Kidney capillary endothelial cell (primary cell): ENCODE measurements around the gene TAT.
"Not testable (repeated sequence)": the region's sequence is repeated elsewhere in the genome, so short reads cannot be mapped to it uniquely, and the experiment has no call there.

Experiments used
- DNase-seq: peaks from one replicate; pipeline ENCODE4 v3.0.0-alpha.2; 2018; ENCODE audit warnings: low spot score

The TAT gene

GRCh38 chr16:71576971-71577370 lies at the start of gene TAT:
TSS of gene TAT (minus strand) at chr16:71577092. CDS start at chr16:71576415, 677 bp downstream.
- DNase-seq: no peak

GRCh38 chr16:71626018-71626857 lies 49.3 kb upstream of the TAT start, which contains the start of gene MARVELD3:
TSS of gene MARVELD3 (plus strand) at chr16:71626184. CDS start at chr16:71626230, 46 bp downstream.
- no peak for DNase-seq

- DNase-seq: no peak
These were observed 48.4 kb upstream of the TAT start for GRCh38 chr16:71625113-71625850.

GRCh38 chr16:71623597-71623996 lies 46.7 kb upstream of the TAT start:
- DNase-seq: no peak

DNA sequence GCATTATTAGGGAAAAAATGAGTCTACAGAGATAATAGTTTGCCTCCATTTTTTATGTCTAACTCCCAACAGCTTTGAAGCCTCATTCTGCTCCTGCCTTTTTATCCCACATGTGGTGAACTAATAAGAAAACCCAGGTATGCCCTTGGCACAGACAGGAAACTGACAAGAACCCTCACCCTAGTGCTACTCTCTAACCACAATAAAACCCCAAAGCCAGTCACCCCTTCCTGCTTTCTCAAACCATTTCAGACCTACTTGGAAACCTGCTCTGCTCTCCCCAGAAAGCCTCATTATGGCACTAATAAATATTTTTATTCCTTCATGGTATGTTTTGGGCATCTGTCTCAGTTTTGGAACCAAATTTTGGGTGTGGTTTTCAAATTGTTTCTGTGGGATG lies 45.2 kb upstream of the TAT start:
- no peak for DNase-seq

DNA sequence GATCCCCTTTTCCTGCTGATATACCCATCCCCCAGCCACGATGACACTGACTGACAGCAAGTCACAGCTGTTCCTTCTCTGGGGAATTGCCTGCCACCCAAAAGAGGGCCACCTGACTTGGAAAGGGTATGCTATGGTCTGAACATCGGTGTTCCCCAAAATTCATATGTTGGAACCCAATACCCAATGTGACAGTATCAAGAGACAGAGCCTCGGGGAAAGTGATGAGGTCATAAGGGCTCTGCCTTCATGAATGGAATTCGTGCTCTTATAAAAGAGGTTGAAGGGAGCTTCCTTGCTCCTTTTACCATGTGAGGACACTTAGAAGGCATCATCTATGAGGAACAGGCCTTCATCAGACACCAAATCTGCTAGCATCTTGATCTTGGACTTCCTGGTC lies 41.5 kb upstream of the TAT start:
- no peak for DNase-seq

DNA sequence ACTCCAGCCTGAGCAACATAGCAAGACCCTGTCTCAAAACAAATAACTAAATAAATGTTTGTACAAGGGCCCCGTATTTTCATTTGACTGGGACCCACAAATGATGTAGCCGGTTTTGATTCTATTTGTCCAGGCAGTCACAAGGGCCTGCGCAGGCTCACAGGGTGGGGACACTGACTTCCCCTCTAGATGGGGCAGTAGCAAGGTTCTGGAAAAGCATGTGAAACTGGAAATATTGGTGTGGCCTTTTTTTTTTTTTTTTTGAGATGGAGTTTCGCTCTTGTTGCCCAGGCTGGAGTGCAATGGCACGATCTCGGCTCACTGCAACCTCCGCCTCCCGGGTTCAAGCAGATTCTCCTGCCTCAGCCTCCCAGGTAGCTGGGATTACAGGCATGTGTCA lies 38.1 kb upstream of the TAT start:
- DNase-seq: not testable (repeated sequence)

DNA sequence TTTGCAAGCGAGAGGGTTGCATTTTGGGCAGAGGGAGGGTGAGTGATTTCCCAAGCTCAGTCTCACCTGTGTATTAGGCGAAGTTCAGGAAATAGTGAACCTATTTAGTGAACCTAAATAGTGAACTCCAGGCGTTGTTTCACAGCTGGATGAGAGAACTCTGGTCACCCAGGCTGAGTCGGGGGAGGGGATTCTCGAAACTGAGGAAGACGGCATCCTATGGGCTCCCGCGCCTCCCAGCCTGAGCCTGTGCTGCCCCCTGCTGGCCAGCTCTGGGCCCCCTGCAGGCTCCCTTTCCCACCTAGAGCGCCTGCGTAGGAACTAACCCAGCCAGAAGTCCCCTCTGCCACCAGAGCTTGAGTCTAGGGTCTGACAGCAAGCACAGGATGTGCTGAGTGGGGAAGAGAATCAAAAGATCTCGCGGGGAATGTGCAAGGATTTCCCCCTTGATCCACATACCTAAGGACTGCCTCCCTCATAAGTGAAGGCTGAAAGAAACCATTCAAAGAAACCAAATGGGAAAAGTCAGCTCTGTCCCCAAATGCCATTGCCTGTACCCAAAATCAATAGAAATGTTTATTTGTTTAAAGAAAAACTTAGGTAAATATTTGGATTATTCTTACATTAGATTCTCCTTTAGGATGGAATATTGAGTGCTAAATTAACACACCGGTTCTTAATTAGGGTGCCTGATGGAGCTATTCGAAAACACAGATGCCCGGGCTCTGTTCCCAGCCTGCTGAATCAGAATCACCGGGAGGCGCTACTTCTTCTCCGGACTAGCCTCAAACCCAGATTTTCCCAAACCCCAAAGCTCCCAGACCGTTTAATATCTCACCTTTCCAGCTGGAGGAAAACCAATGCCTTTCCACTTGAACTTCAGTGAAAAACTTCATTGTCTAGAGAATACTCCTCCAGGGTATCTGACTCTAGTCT lies 34.3 kb upstream of the TAT start:
- peak; percentile 57 for DNase-seq

GRCh38 chr16:71610447-71610846 lies 33.6 kb upstream of the TAT start:
- no peak for DNase-seq

- DNase-seq: no peak
These were observed 32.2 kb upstream of the TAT start for GRCh38 chr16:71609066-71609465.

GRCh38 chr16:71600822-71601221 lies 23.9 kb upstream of the TAT start:
- no peak for DNase-seq

- not testable (repeated sequence) for DNase-seq
These were observed 21.5 kb upstream of the TAT start for GRCh38 chr16:71598426-71598825.

GRCh38 chr16:71595340-71595826 lies 18.5 kb upstream of the TAT start:
- DNase-seq: not testable (repeated sequence)

DNA sequence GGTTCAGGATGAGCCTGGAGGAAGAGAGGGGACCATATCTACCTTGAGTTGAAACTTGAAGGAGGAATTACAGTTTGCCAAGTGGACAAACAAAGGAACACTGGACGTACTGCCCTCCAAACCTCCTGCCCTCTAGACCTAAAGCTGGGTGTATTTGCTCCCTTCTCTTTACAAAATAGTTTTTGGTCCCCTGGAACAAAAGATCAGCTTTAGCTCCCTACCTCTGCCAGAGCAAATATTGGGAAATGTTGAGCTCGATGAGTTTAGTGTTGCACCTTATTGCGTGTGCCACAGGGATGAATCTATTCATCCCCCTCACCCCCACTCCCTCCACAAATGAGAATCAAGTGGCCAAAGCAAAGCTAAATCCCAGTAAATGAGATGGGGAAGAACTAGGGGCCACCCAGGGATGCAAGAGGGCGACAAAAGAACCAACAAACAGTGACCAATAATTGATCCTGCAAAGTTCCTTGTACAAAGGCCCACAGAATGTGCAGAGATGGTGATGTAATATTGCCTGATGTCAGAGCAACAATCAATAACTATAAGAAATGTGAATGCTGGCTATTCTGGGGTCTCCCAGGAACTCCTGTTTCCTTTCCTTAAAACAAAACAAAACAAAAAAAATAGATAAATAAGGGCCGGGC lies 17.2 kb upstream of the TAT start:
- DNase-seq: no peak

GRCh38 chr16:71593048-71593999 lies 16.4 kb upstream of the TAT start:
- no peak for DNase-seq

GRCh38 chr16:71591917-71592316 lies 15.0 kb upstream of the TAT start:
- no peak for DNase-seq

- DNase-seq: no peak
These were observed 13.7 kb upstream of the TAT start for GRCh38 chr16:71590584-71590983.

DNA sequence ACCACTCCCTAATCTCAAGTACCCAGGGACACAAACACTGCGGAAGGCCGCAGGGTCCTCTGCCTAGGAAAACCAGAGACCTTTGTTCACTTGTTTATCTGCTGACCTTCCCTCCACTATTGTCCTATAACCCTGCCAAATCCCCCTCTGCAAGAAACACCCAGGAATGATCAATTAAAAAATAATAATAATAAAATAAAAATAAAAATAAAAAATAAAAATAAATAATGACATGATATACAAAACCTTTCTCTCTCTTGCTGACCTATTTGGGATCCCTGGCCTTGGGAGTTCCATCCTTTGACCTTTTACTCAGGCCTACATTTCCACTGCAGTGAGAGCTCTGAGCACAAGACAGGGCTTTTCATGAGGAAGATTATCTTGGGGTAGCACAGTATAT lies 13.2 kb upstream of the TAT start:
- DNase-seq: not testable (repeated sequence)

DNA sequence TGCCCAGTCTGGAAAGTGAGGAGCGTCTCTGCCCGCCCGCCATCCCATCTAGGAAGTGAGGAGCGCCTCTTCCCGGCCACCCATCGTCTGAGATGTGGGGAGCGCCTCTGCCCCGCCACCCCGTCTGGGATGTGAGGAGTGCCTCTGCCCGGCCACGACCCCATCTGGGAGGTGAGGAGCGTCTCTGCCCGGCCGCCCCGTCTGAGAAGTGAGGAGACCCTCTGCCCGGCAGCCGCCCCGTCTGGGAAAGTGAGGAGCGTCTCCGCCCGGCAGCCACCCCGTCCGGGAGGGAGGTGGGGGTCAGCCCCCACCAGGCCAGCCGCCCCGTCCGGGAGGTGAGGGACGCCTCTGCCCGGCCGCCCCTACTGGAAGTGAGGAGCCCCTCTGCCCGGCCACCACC lies 12.4 kb upstream of the TAT start:
- not testable (repeated sequence) for DNase-seq

DNA sequence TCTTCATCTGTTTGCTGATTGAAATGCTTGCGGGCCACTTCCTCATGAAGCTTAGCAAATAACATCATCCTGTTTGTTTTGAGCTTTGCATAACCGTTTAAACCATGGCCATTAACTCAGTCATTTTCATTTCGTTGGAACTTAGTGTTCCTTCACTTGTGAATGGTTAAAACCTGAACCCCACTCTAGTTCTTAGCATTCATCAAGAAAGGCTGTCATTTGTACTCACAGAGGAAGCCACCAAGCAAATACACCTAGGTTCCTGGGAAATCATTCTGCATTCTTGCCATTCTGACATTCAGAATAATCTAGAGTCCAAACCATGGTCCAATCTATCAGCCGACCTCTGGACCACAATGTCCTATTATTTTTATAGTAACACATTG lies 8.4 kb upstream of the TAT start:
- no peak for DNase-seq
